Astrocyte (in vitro differentiated cells and primary cell): ENCODE measurements around the gene MMP14. TPM values are rescaled to one million over a fixed set of nuclear protein-coding genes. Genes with fewer than 3 reads are reported as not detected.
A peak's percentile ranks its signal among the peaks of the same experiment; 100 is the strongest.
"Not testable (repeated sequence)": the region's sequence is repeated elsewhere in the genome, so short reads cannot be mapped to it uniquely, and the experiment has no call there.

ENCODE experiments used
- DNase-seq: peaks from one replicate; pipeline ENCODE4 v3.0.0-alpha.2; 2010; ENCODE audit warnings: low read depth
- FAIRE-seq: peaks from 2 replicates; lab custom pipeline; 2011; peaks lifted over from hg19 to GRCh38; lab: Jason Lieb, UNC
- H2AFZ ChIP-seq: 2 replicates; pipeline ENCODE4 v1.6.0; 2012; ENCODE audit warnings: low read depth, low read length, inconsistent platforms
- H3K27ac ChIP-seq: 2 replicates; pipeline ENCODE4 v1.5.1; 2011; ENCODE audit warnings: low read depth, low read length, inconsistent platforms
- H3K27me3 ChIP-seq: 2 replicates; pipeline ENCODE4 v1.6.0; 2011; ENCODE audit warnings: low read length, inconsistent platforms; ENCODE audit not compliant: insufficient read depth
- H3K36me3 ChIP-seq: 2 replicates; pipeline ENCODE4 v1.5.1; 2011; ENCODE audit warnings: low read length, inconsistent platforms; ENCODE audit not compliant: insufficient read depth
- H3K4me1 ChIP-seq: 2 replicates; pipeline ENCODE4 v1.5.1; 2011; ENCODE audit warnings: low read length, inconsistent platforms; ENCODE audit not compliant: insufficient read depth
- H3K4me2 ChIP-seq: 2 replicates; pipeline ENCODE4 v1.6.0; 2012; ENCODE audit warnings: low read length, inconsistent platforms
- H3K4me3 ChIP-seq: 2 replicates; pipeline ENCODE4 v1.5.1; 2011; ENCODE audit warnings: low read depth, mild to moderate bottlenecking, low read length, inconsistent platforms; ENCODE audit not compliant: insufficient read depth
- H3K79me2 ChIP-seq: 2 replicates; pipeline ENCODE4 v1.6.0; 2012; ENCODE audit warnings: mild to moderate bottlenecking, low read length, inconsistent platforms; ENCODE audit not compliant: insufficient read depth
- H3K9ac ChIP-seq: 2 replicates; pipeline ENCODE4 v1.6.0; 2012; ENCODE audit warnings: mild to moderate bottlenecking, low read length, inconsistent platforms
- H3K9me3 ChIP-seq: 2 replicates; pipeline ENCODE4 v1.5.1; 2012; ENCODE audit warnings: low read depth, mild to moderate bottlenecking, low read length, inconsistent platforms; ENCODE audit not compliant: insufficient read depth
- H4K20me1 ChIP-seq: 2 replicates; pipeline ENCODE4 v1.6.0; 2012; ENCODE audit warnings: low read length, inconsistent platforms; ENCODE audit not compliant: insufficient read depth
- H3K27ac Mint-ChIP-seq: one replicate; pipeline ENCODE4 v1.8.0; 2021; ENCODE audit warnings: mild to moderate bottlenecking, mixed read lengths; ENCODE audit not compliant: unreplicated experiment
- H3K27me3 Mint-ChIP-seq: one replicate; pipeline ENCODE4 v1.8.0; 2021; ENCODE audit warnings: low read depth, mixed read lengths; ENCODE audit not compliant: unreplicated experiment
- H3K36me3 Mint-ChIP-seq: one replicate; pipeline ENCODE4 v1.8.0; 2021; ENCODE audit warnings: low read depth, mixed read lengths; ENCODE audit not compliant: unreplicated experiment
- H3K4me1 Mint-ChIP-seq: one replicate; pipeline ENCODE4 v1.8.0; 2021; ENCODE audit warnings: low read depth, mixed read lengths; ENCODE audit not compliant: unreplicated experiment
- H3K4me3 Mint-ChIP-seq: one replicate; pipeline ENCODE4 v1.8.0; 2021; ENCODE audit warnings: mild to moderate bottlenecking, moderate library complexity, mixed read lengths; ENCODE audit not compliant: unreplicated experiment
- H3K9me3 Mint-ChIP-seq: one replicate; pipeline ENCODE4 v1.8.0; 2021; ENCODE audit warnings: mild to moderate bottlenecking, mixed read lengths; ENCODE audit not compliant: unreplicated experiment
- CTCF ChIP-seq: IDR thresholded peaks from 2 replicates; pipeline ENCODE4 v1.5.1; 2011; ENCODE audit warnings: low read depth, mild to moderate bottlenecking, inconsistent platforms, low read length, moderate library complexity; ENCODE audit not compliant: insufficient read depth
- EZH2 ChIP-seq: IDR thresholded peaks from 2 replicates; pipeline ENCODE4 v1.6.1; 2012; ENCODE audit warnings: mild to moderate bottlenecking, low read length, inconsistent platforms; ENCODE audit not compliant: insufficient read depth
- total RNA-seq: library from RNA; stranded (reverse); gene quantifications from 2 replicates; pipeline ENCODE4 v1.2.1, GENCODE V29; 2021

Gene MMP14
- total RNA-seq, 1 donor from 2014 or later = 911 TPM

GRCh38 chr14:22791301-22791700 is 45.1 kb upstream of the MMP14 start:
- Histone ChIP-seq H2AFZ (no peak overlapping the region), H3K4me1 (no peaks in the 10 kb centered on the region), H3K27ac (no peak overlapping the region), H3K36me3 (no peaks in the 10 kb centered on the region), H4K20me1 (no peaks in the 10 kb centered on the region), H3K9me3 (no peaks in the 10 kb centered on the region), H3K79me2 (no peaks in the 10 kb centered on the region), H3K9ac (no peak overlapping the region), H3K4me3 (no peak overlapping the region), H3K27me3 (peaks cover 5% of the 10 kb centered on the region), H3K4me2 (no peak overlapping the region)
- Mint-ChIP-seq H3K27ac (peak overlapping the region; percentile 85), H3K9me3 (peaks cover 2% of the 10 kb centered on the region), H3K4me1 (peaks cover 27% of the 10 kb centered on the region), H3K4me3 (peak overlapping the region; percentile 37), H3K27me3 (no peaks in the 10 kb centered on the region), H3K36me3 (peaks cover 7% of the 10 kb centered on the region)
- no peak for TF ChIP-seq EZH2
- no peak for TF ChIP-seq CTCF
- FAIRE-seq (no peak), DNase-seq (peak; percentile 80)

GRCh38 chr14:22792158-22792557 is 44.2 kb upstream of the MMP14 start:
- no peak overlapping the region for H2AFZ ChIP-seq
- no peak overlapping the region for H3K4me3 ChIP-seq
- peaks cover 13% of the 10 kb centered on the region for H3K27me3 ChIP-seq
- DNase-seq (no peak), FAIRE-seq (no peak)
- H3K4me1 ChIP-seq = no peaks in the 10 kb centered on the region
- no peak overlapping the region for H3K27ac ChIP-seq
- no peak overlapping the region for H3K9ac ChIP-seq
- H3K36me3 ChIP-seq = no peaks in the 10 kb centered on the region
- Mint-ChIP-seq H3K27me3 (no peaks in the 10 kb centered on the region), H3K4me1 (peaks cover 27% of the 10 kb centered on the region), H3K9me3 (peaks cover 2% of the 10 kb centered on the region), H3K4me3 (no peak overlapping the region), H3K27ac (peak overlapping the region; percentile 47), H3K36me3 (peaks cover 9% of the 10 kb centered on the region)
- H3K79me2 ChIP-seq = no peaks in the 10 kb centered on the region
- TF ChIP-seq EZH2 (no peak), CTCF (no peak)
- no peak overlapping the region for H3K4me2 ChIP-seq
- H4K20me1 ChIP-seq = no peaks in the 10 kb centered on the region
- H3K9me3 ChIP-seq = no peaks in the 10 kb centered on the region

GRCh38 chr14:22793550-22793949 is 42.8 kb upstream of the MMP14 start:
- H3K9ac ChIP-seq, H3K9me3 Mint-ChIP-seq, H3K36me3 ChIP-seq, H3K9me3 ChIP-seq, H4K20me1 ChIP-seq, H3K4me3 ChIP-seq, FAIRE-seq, H3K4me3 Mint-ChIP-seq, H3K4me2 ChIP-seq, H3K27me3 Mint-ChIP-seq, H3K27ac Mint-ChIP-seq, H3K79me2 ChIP-seq, H3K27ac ChIP-seq, DNase-seq, H3K4me1 ChIP-seq, H2AFZ ChIP-seq: not testable (repeated sequence)
- Mint-ChIP-seq H3K36me3 (peaks cover 11% of the 10 kb centered on the region), H3K4me1 (peaks cover 27% of the 10 kb centered on the region)
- peaks cover 23% of the 10 kb centered on the region for H3K27me3 ChIP-seq
